SKM-1 treated with dmso at 0.1 percent for 144 hours (cell line): ENCODE data around the gene RCSD1.
"Not testable (repeated sequence)": the region's sequence is repeated elsewhere in the genome, so short reads cannot be mapped to it uniquely, and the experiment has no call there.

ENCODE experiments used
- DNase-seq: peaks from one replicate; lab custom pipeline; 2025; ENCODE audit not compliant: unreplicated experiment; lab: John Stamatoyannopoulos, UW

The RCSD1 gene

DNA sequence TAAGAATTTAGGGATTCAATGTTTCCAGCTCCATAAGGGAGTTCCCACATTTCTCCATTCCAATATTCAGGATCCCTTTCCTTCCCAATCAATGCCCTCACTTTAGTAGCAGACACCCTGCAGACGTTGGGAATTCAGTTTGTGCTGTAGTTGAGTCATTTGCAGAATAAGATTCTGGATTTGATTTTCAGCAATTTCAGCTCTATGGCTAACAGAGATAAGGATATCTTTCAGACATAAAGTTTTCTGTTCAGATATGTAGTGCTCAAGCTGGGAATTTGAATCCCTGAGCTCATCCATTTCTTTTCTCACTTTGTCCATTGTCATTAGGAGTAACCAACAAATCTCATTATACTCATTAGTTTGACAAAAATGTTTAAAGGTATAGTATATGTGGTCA, 104.8 kb downstream of the RCSD1 start:
- DNase-seq: no peak

DNA sequence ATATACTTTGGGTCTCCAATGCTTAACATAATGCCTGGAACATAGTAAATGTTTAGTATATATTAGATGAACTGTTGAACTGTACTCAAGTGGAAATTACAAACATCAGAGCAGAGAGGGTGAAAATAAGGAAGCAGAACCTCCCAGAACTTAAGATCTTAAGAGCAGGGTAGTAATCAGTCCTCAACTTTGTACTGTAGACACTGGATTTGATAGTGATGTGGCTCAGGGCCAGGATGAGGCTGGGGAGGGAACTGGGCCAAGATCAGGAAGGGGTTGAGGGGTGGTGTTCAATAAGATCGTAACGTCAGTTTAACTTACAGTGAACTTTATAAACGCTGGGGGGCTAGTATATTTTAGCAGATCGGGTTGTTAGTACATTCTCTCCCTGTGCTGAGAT, 107.1 kb downstream of the RCSD1 start:
- no peak for DNase-seq

DNA sequence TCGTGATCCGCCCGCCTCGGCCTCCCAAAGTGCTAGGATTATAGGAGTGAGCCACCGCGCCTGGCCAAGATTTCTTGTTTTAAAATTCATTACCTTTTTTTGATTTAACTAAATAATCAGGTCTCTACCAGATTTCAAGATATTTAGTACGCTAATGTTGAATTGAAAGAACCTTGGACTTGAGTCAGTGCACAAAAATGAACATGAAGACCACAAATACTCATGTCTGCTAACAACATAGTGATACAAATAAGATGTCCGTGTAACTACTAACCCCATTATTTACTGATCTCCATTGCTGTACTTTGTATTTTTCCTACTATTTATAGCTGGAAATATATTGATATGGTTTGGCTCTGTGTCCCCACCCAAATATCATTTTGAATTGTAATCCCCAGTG, 108.1 kb downstream of the RCSD1 start:
- DNase-seq: no peak

GRCh38 chr1:167739752-167740151, 109.7 kb downstream of the RCSD1 start:
- DNase-seq: no peak

DNA sequence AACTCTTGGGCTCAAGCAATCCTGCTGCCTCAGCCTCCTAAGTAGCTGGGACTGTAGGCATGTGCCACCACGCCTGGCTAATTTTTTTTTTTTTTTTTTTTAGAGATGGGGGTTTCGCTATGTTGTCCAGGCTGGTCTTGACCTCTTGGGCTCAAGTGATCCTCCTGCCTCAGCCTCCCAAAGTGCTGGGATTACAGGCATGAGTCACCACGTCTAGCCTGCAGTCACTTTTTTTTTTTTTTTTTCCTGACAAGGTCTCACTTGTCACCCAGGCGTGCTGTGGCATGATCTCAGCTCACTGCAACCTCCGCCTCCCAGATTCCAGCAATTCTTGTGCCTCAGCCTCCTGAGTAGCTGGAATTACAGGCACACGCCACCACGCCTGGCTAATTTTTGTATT, 111.1 kb downstream of the RCSD1 start:
- not testable (repeated sequence) for DNase-seq

DNA sequence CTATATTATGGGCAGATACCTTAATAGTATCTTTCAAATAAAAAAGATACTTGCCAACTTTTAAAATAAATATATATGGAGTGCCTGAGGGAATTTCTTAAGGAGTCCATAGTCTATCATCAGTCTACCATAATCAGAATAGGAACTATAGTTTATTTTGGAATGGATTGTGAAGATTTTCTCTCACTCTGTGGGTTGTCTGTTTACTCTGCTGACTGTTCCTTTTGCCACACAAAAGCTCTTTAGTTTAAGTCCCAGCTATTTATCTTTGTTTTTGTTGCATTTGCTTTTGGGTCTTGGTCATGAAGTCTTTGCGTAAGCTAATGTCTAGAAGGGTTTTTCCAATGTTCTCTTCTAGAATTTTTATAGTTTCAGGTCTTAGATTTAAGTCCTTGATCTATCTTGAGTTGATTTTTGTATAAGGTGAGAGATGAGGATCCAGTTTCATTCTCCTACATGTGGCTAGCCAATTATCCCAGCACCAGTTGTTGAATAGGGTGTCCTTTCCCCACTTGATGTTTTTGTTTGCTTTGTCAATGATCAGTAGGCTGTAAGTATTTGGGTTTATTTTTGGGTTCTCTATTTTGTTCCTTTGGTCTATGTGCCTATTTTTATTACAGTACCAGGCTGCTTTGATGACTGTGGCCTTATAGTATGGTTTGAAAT, 112.5 kb downstream of the RCSD1 start:
- DNase-seq: not testable (repeated sequence)

GRCh38 chr1:167744901-167745300, 114.9 kb downstream of the RCSD1 start:
- DNase-seq: no peak

GRCh38 chr1:167746013-167746672, 116.1 kb downstream of the RCSD1 start:
- no peak for DNase-seq

- no peak for DNase-seq
Measured at GRCh38 chr1:167746988-167747655, 117.1 kb downstream of the RCSD1 start.

- no peak for DNase-seq
Measured at GRCh38 chr1:167747988-167748387, 118.0 kb downstream of the RCSD1 start.

DNA sequence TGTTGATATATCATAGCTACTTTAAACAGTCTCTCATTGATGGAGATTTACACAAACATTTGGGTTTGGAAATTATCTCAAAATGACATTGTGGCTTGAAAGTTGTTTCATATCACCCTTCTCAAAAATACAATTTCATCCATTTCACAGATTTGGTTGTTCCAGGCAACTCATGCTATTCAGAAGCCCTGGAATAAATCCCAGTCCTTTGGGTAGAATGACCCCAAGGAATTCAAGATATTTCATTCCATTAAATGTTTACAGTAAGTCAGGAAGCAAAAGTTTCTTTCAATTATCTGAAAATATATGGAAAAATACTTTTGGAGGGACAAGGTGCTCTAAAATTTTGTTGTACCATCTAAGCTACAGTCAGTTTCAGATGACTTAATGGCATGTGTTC, 118.9 kb downstream of the RCSD1 start:
- DNase-seq: no peak

DNA sequence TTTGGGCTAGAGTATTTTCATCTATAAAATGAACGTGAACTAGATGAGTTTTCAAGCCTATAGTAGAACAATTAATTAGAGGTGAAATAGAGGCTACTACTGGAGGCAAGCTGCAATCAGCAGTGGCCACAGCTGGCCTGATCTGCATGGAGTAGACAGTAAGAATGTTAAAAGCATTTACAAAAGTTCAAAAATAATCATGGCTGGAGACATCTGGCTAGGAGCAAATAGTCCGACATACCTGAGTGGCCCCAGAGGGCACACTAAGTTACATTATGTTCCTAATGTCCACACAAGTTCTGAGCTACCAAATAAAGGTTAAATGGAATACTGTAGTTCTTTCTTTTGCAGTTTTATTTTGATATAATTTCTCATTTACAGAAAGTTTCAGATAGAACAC, 119.7 kb downstream of the RCSD1 start:
- DNase-seq: no peak

GRCh38 chr1:167750641-167751040, 120.6 kb downstream of the RCSD1 start:
- DNase-seq: no peak

GRCh38 chr1:167751676-167752075, 121.6 kb downstream of the RCSD1 start:
- no peak for DNase-seq

DNA sequence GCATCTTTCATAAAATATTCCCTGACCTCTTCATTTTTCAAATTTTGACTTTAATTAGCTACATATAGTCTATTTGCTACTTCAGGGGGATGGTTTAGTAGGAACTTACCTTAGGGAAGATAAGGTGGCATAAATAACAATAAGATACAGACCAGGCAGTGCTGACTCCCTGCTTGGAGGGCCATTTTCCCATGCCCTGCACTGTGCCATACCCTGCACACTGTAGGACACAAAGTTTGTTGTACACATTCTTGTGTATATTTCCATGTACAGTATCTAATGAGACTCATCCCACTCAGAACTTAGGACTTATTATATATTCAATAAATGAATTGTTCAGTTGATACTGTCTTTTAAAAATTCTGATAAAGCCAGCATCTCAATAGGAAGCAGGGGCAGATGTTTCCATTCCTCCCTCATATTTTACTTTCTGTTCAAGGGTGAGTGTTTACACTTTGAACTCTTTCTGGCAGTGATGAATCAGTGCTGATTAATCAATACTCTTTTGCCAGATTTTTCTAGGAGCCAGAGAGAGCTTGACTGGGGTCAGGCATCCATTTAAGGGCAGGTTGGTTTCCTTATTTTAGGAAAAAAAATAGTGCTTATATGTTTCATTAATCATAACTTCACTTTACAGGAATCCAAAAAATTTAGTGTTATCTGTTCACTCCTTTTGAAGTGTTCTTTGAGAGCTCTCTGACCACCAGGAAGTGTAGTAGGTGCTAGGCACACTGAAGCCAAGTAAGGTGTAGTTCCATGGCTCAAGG, 122.4 kb downstream of the RCSD1 start:
- no peak for DNase-seq

- no peak for DNase-seq
Measured at GRCh38 chr1:167755654-167756053, 125.6 kb downstream of the RCSD1 start.
